ENCODE data around the gene EIF4E3. TPM values are rescaled to one million over a fixed set of nuclear protein-coding genes. Genes with fewer than 3 reads are reported as not detected.

EIF4E3 gene
- total and polyA plus RNA-seq, 10 donors = 5.0 to 52.3 (median 37.3) TPM

DNA sequence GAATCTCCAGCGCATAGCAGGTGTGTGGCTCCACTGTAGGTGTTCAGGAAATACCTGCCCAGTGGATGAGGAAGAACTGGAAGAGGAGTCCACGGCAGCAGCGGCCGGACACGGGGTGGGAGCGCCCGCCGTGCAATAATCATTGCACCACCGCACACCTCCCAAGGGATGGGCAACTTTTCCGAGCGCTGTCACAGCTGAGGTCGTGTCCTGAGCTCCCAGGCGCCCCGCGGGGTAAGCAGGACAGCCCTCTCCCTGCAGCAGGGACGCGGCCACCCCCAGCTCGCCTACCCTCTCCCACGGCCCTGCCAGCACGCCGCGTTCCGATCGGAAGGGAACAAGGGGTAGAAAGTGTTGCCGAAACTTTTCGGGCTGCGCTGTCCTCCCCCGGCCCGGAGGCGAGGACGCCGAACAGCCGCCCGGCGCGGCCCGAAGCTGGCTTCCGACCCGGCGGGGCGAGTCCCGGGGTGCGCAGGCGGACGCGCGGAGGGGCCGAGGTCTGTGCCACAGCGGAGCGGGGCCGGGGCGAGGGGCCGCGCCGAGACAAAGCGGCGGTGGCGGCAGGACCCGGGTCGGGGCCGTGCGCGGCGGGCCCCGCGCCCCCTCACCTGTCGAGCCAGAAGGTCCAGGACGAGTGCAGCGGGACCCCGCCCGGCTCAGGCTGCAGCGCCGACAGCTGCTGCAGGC is 475 bp downstream of the EIF4E3 start:
- Histone ChIP-seq H3K27me3 (replicated peaks in 1 of 7) (no peaks in the 10 kb centered on the region), H3K36me3 (peaks cover 0 to 8% (median 0%) of the 10 kb centered on the region in 6 donors), H3K4me3 (peak overlapping the region; percentile 45 to 93 (median 78)), H3K4me1 (peaks cover 6 to 72% (median 62%) of the 10 kb centered on the region in 6 donors), H3K27ac (peak overlapping the region; percentile 17 to 96 (median 89)), H3K9me3 (no peaks in the 10 kb centered on the region)
- intact Hi-C loops (cut with DNase I; ENCODE audit: low total_unique reads) = loop anchor here (5.0 kb wide), 1 partner anchor 1098 kb away; no protein-coding TSS in a partner anchor
- 0 to 1% (median 0%) methylated on average over 22 to 73 of the region's 73 CpGs for WGBS, 5 donors
- peak; percentile 91 for DNase-seq
- TF ChIP-seq POLR2A (IDR thresholded peaks at IDR 0.05) (no peak), POLR2AphosphoS5 (IDR thresholded peaks at IDR 0.05) (peak; percentile 13 to 76 (median 60))
- TF ChIP-seq, protein P1, sequence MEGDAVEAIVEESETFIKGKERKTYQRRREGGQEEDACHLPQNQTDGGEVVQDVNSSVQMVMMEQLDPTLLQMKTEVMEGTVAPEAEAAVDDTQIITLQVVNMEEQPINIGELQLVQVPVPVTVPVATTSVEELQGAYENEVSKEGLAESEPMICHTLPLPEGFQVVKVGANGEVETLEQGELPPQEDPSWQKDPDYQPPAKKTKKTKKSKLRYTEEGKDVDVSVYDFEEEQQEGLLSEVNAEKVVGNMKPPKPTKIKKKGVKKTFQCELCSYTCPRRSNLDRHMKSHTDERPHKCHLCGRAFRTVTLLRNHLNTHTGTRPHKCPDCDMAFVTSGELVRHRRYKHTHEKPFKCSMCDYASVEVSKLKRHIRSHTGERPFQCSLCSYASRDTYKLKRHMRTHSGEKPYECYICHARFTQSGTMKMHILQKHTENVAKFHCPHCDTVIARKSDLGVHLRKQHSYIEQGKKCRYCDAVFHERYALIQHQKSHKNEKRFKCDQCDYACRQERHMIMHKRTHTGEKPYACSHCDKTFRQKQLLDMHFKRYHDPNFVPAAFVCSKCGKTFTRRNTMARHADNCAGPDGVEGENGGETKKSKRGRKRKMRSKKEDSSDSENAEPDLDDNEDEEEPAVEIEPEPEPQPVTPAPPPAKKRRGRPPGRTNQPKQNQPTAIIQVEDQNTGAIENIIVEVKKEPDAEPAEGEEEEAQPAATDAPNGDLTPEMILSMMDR (IDR thresholded peaks at IDR 0.05 in 8 of 11, conservative IDR thresholded peaks at IDR 0.05 in 3 of 11) = peak in 1 of 11 experiments; percentile 5

DNA sequence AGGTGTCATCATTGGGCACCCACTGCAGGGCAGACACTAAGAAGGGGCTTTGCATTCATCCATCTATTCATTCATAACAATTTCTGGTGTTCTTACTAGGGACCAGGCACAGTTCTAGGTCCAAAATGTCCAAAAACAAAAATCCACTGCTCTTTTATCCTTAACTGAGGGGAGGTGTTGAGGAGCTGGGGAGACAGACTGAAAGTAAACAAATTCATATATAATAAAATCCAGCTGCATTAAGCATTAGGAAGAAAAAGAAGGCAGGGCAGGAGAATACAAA is 1.1 kb downstream of the EIF4E3 start:
- intact Hi-C loops (cut with DNase I; ENCODE audit: low total_unique reads) = no loop called here
- H3K27me3 ChIP-seq (replicated peaks in 1 of 7) = no peaks in the 10 kb centered on the region
- H3K4me1 ChIP-seq = peaks cover 6 to 71% (median 59%) of the 10 kb centered on the region in 6 donors
- DNase-seq = no peak
- no peaks in the 10 kb centered on the region for H3K9me3 ChIP-seq
- peak overlapping the region; percentile 19 to 96 (median 89) for H3K27ac ChIP-seq
- peaks cover 0 to 8% (median 0%) of the 10 kb centered on the region in 6 donors for H3K36me3 ChIP-seq
- H3K4me3 ChIP-seq = peak overlapping the region; percentile 45 to 93 (median 78)
- TF ChIP-seq POLR2A (IDR thresholded peaks at IDR 0.05) = no peak
- no peak for TF ChIP-seq POLR2AphosphoS5 (IDR thresholded peaks at IDR 0.05)
- TF ChIP-seq, protein P1 (IDR thresholded peaks at IDR 0.05 in 8 of 11, conservative IDR thresholded peaks at IDR 0.05 in 3 of 11) = no peak

DNA sequence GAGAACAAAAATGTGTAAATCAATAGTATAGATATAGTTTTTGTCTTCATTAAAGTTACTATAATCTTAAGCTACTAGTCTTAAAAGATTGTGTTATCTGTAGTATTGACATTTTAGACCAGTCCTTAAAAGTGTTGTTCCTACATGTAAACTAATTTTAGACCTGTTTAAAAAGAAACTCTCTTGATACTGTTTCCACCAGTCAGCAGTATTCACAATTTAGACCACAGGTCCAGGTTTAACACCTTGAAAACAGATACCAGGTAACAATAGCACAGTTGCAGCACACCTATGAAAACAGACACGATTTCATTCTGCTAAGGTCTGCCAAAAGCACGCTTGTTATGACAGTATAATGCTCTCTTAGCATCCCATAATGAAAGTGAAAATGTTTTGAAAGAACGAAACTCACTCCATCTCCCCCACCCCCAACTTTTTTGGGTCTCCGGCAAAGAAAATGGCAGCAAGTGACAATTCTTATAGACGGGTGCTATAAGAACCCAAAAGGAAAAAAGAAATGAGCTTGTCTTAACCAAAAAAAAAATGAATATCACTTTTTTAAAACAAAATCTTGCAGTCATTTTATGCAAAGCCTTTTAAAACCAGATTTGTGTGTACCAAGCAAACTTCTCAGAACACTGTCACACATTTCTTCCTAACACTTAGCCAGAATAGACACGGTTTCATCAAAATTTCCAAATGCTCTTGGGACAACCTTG is 1.6 kb downstream of the EIF4E3 start:
- Histone ChIP-seq H3K36me3 (peaks cover 0 to 8% (median 0%) of the 10 kb centered on the region in 6 donors), H3K27me3 (replicated peaks in 1 of 7) (no peaks in the 10 kb centered on the region), H3K4me3 (peak overlapping the region; percentile 45 to 93 (median 78)), H3K27ac (peak overlapping the region; percentile 19 to 96 (median 89)), H3K9me3 (no peaks in the 10 kb centered on the region), H3K4me1 (peaks cover 6 to 70% (median 60%) of the 10 kb centered on the region in 6 donors)
- DNase-seq = no peak
- intact Hi-C loops (cut with DNase I; ENCODE audit: low total_unique reads) = no loop called here
- TF ChIP-seq POLR2AphosphoS5 (IDR thresholded peaks at IDR 0.05) = no peak
- TF ChIP-seq POLR2A (IDR thresholded peaks at IDR 0.05) = no peak
- TF ChIP-seq, protein P1 (IDR thresholded peaks at IDR 0.05 in 8 of 11, conservative IDR thresholded peaks at IDR 0.05 in 3 of 11) = no peak
- WGBS, 5 donors = 4 to 9% (median 8%) methylated on average over 6 of the region's 6 CpGs

DNA sequence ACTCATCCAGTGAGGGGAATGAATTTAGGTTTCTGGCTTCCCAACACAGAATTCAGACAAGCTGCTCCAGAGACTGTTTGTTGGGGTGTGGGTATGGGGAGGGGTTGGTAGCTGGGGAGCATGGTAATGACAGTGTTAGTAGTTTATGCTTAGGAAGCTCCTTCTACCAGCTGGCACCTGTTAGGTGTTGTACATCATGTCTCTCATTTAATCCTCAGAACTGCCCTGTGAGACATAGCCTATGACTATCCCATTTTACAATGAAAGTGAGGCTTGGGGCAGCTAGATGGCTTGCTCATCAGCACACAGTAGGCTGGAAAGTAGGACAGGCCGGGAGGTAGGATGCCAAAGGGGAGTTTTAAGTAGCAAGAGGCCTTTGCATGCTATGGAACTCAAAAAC is 2.5 kb downstream of the EIF4E3 start:
- Histone ChIP-seq H3K27me3 (replicated peaks in 1 of 7) (no peaks in the 10 kb centered on the region), H3K27ac (peak overlapping the region in 7 of 8 donors; percentile 74 to 96 (median 89)), H3K36me3 (peaks cover 0 to 8% (median 0%) of the 10 kb centered on the region in 6 donors), H3K4me3 (peak overlapping the region in 1 of 8 donors; percentile 93), H3K9me3 (no peaks in the 10 kb centered on the region), H3K4me1 (peaks cover 6 to 78% (median 69%) of the 10 kb centered on the region in 6 donors)
- DNase-seq = no peak
- TF ChIP-seq POLR2A (IDR thresholded peaks at IDR 0.05) (no peak), POLR2AphosphoS5 (IDR thresholded peaks at IDR 0.05) (no peak)
- TF ChIP-seq, protein P1 (IDR thresholded peaks at IDR 0.05 in 8 of 11, conservative IDR thresholded peaks at IDR 0.05 in 3 of 11) = no peak
- WGBS, 5 donors = 60 to 96% (median 91%) methylated on average over 1 of the region's 1 CpG
- intact Hi-C loops (cut with DNase I; ENCODE audit: low total_unique reads) = no loop called here

Data from spleen (tissue), 11 donors.